GM12801 (cell line): ENCODE results near the gene TMEM100.

Source experiments
- TF ChIP-seq, protein P1 (sequence below): IDR thresholded peaks from one replicate; pipeline ENCODE4 v1.5.1; 2011; ENCODE audit warnings: control low read depth; ENCODE audit not compliant: insufficient read length; ENCODE audit errors: extremely low read depth

Gene TMEM100

DNA sequence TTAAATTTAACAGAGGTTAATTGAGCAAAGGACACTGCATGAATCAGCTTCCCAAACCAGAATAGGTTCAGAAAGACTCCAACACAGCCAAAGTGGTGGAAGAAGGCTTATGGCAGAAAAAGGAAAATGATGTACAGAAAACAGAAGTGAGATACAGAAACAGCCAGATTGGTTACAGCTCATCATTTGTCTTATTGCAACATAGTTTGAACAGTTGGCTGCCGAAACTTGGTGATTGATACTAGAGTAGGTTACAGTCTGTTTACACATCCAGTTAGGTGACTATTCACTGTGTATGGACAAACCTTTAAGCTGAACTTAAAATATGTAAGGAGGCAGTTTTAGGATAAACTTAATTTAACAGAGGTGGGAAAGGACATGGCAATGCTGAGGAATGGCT, 18.3 kb downstream of the TMEM100 start:
- TF ChIP-seq, protein P1, sequence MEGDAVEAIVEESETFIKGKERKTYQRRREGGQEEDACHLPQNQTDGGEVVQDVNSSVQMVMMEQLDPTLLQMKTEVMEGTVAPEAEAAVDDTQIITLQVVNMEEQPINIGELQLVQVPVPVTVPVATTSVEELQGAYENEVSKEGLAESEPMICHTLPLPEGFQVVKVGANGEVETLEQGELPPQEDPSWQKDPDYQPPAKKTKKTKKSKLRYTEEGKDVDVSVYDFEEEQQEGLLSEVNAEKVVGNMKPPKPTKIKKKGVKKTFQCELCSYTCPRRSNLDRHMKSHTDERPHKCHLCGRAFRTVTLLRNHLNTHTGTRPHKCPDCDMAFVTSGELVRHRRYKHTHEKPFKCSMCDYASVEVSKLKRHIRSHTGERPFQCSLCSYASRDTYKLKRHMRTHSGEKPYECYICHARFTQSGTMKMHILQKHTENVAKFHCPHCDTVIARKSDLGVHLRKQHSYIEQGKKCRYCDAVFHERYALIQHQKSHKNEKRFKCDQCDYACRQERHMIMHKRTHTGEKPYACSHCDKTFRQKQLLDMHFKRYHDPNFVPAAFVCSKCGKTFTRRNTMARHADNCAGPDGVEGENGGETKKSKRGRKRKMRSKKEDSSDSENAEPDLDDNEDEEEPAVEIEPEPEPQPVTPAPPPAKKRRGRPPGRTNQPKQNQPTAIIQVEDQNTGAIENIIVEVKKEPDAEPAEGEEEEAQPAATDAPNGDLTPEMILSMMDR: no peak

DNA sequence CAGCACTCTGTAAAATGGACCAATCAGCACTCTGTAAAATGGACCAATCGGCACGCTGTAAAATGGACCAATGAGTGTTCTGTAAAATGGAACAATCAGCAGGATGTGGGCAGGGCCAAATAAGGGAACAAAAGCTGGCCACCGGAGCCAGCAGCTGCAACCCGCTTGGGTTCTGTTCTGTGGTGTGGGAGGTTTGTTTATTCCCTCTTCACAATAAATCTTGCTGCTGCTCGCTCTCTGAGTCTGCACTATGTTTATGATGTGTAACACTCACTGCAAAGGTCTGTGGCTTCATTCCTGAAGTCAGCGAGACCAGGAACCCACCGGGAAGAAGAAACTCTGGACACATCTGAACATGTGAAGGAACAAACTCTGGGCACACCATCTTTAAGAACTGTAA, 20.5 kb downstream of the TMEM100 start:
- TF ChIP-seq, protein P1: no peak

DNA sequence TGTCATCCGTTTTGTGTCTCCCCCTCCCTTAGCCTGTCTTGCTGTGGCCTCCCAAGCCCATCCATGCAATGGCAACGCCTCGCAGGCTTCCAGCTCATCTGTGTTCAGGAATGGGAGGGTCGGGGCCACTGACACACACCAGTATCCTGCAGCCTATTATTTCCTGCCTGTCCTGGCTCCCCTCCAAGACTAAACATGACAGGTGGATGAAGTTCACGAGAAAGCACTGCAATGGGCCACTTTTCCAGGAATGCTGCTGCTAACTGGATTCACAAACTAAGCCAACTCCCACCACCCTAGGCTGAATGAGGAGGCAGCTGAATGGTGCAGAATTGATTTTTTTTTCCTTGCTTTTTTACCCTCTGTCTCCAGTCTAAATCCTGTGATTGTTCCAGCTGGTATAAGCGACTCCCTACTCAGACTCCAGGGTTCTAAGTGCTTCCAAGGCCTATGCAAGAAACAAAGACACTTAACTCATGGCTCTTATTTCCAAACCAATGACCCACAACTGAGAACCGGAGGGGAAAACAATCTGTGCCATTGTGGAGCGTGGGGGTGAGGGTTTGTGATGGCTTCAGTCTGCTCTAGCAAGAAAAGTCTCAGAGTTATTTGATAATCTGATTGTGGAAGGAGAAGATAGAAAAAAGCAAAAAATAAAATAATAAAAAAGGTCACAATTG, 23.3 kb downstream of the TMEM100 start:
- TF ChIP-seq, protein P1: no peak

DNA sequence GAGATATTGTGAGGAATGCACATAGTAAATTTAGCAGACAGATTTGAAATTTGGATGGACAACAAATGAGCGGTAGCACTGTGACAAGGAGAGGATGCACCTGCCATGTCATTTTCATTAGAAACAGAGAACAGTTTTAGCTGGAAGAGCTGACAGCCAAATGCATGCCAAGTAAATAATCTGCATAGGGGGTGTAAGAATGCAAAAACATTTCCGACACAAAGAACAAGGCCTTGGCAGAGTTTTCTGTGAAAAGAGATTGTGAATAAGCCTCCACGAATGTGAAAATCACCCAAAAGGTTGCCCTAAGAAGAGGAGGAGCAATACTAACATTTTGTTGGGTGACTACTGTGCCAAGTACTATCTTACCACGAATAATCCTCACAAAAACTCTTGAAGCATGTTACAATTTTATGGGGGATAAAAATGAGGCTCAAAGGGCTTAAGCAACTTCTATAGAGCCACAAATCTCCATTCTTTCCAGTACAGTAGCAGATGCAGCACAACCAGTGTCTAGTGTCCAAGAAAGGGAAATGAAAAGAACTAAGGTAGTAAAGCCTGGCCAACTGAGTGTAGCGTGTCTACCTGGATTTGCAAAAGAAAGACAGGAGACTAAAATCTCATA, 28.3 kb downstream of the TMEM100 start:
- TF ChIP-seq, protein P1: no peak

DNA sequence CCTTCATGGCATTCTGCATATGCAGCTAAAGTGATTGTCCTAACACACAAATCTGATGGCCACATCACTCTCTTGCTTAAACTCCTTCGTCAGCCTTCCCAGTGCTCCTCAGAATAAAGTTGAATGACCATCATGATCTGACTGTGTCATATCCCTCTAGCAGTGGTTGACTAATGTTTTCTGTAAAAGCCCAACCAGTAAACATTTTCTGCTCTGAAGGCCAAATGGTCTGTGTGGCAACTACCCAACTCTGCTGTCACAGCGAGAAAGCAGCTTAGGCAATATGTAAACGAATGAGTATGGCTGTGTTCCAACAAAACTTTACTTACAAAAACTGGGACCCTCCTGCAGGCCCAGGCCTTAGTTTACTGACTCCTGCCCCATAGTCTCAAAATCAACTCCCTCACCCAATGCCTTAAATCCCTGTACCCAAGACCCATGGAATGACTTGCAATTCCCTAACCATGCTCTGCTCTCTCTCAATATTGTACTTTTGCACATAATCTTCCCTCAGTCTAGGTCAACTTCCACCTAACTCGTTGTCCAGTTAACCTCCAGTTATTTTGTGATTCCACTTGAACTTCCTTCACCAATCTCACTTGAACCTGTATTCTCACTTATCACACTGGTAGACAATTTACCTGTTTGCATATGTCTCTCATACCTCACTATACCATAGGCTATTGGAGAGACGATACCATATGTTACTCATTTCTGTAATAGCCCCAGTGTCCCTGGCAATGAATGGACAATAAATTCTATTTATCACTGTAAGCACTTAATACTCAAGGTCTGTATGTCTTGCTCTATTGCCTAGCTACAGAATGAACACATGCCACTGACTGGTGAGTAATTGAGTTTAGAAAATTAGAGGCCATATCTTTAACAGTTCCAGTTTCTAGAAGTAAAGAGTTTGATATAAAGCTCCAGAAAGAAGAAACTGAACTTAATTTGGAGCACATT, 29.1 kb downstream of the TMEM100 start:
- TF ChIP-seq, protein P1: no peak

DNA sequence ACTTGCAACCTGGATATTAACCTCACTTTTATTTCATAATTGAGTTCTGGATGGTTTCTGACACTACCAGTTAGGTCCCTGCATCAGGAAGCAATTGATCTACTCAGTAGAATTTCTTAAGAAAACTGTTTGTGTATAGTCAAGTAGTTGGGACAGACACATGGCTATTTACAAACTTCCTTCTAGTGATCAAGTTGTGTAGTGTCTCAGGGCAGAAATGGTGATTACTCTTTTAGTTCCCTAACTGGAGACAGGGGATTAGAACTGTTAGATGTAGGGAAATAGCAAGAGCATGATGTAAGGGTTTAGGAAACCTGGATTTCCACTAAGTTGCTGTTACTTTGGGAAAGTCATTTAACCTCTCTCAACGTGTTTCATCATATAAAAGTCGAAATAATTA, 30.4 kb downstream of the TMEM100 start:
- TF ChIP-seq, protein P1: no peak

DNA sequence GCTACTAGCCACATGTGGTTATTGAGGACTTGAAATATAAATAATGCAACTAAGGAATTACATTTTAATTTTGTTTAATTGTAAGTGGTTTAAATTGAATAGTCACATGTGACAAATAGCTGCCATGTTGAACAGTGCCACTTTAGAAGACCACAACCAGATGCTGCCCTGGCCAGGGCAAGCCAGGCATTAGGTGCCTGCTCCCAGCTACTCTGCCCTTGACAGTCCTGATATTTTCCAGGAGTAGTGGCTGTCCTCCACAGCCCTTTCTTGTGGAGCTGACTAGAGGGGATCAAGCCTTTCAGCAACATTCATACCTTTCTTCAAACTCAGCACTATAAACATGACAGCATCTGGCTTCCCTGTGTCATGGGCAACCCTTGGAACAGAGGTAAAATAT, 31.0 kb downstream of the TMEM100 start:
- TF ChIP-seq, protein P1: no peak
